Vagina (tissue), 2 donors: ENCODE results near the gene OR4C11. TPM values are rescaled to one million over a fixed set of nuclear protein-coding genes. Genes with fewer than 3 reads are reported as not detected.

Experiments used
- DNase-seq, 2 donors: peaks; one replicate each; pipeline ENCODE4 v3.0.0-alpha.2; 2017; ENCODE audit errors: extremely low spot score in 2 of 2
- H3K27ac ChIP-seq: fragments of 200-600 bp; sonication (generic); one replicate; pipeline ENCODE4 v1.5.1; 2019
- H3K27me3 ChIP-seq: fragments of 200-600 bp; sonication (generic); one replicate; pipeline ENCODE4 v1.5.1; 2019
- H3K36me3 ChIP-seq, 2 donors: fragments of 200-600 bp; sonication (generic); one replicate each; pipeline ENCODE4 v1.5.1; 2017 to 2019
- H3K4me1 ChIP-seq: fragments of 200-600 bp; sonication (generic); one replicate; pipeline ENCODE4 v1.5.1; 2019
- H3K4me3 ChIP-seq, 2 donors: fragments of 200-600 bp; sonication (generic); 1 replicate in 1 of 2; 2 replicates in 1 of 2; pipeline ENCODE4 v1.5.1; 2016 to 2019
- H3K9me3 ChIP-seq: fragments of 200-600 bp; sonication (generic); one replicate; pipeline ENCODE4 v1.5.1; 2019
- CTCF ChIP-seq, 3 experiments: fragments of 450-650 bp in 2 of 3; fragments of 200-600 bp in 1 of 3; sonication (generic) in 1 of 3; IDR thresholded peaks; one replicate each; pipeline ENCODE4 v1.5.1; 2017 to 2019; ENCODE audit warnings: antibody characterized with exemption in 3 of 3, mild to moderate bottlenecking in 2 of 3, moderate library complexity in 2 of 3
- POLR2A ChIP-seq, 2 donors: fragments of 450-650 bp; IDR thresholded peaks; one replicate each; pipeline ENCODE4 v1.6.1; 2017; ENCODE audit warnings: antibody characterized with exemption in 2 of 2, mild to moderate bottlenecking in 2 of 2, moderate library complexity in 2 of 2
- POLR2AphosphoS5 ChIP-seq, 2 donors: sonication (generic); formaldehyde crosslinking; IDR thresholded peaks; one replicate each; pipeline ENCODE4 v1.9.0; 2017; ENCODE audit warnings: antibody characterized with exemption in 2 of 2, mild to moderate bottlenecking in 2 of 2, low read depth in 1 of 2; ENCODE audit not compliant: insufficient read depth in 1 of 2
- intact Hi-C: fragments of 100-400 bp; cut with DNase I; formaldehyde crosslinking; loops from one replicate; pipeline ENCODE4 v1.15.1; 2023
- total RNA-seq: library from RNA; depleted of rRNA; stranded (reverse); fragments of >200 nt; gene quantifications from one replicate; pipeline ENCODE4 v1.2.3, GENCODE V29; 2016

OR4C11 gene
- not detected for total RNA-seq

GRCh38 chr11:55607545-55607944, at the start of gene OR4C11:
Gene OR4C11 (minus strand): TSS chr11:55607645. CDS start chr11:55604373, 3,272 bp downstream.
- intact Hi-C loops, result no loop called here
- Histone ChIP-seq H3K4me1 (no peaks in the 10 kb centered on the region), H3K36me3 (no peaks in the 10 kb centered on the region), H3K4me3 (no peak within 1 kb of the TSS), H3K27ac (no peak within 1 kb of the TSS), H3K27me3 (no peaks in the 10 kb centered on the region), H3K9me3 (no peaks in the 10 kb centered on the region)
- TF ChIP-seq CTCF (IDR thresholded peaks at IDR 0.05) (no peak), POLR2A (IDR thresholded peaks at IDR 0.05) (no peak), POLR2AphosphoS5 (IDR thresholded peaks at IDR 0.05; ENCODE audit: insufficient read depth in 1 of 2, low read depth in 1 of 2) (no peak)
- no peak for DNase-seq

GRCh38 chr11:55655096-55655495, 47.7 kb upstream of the OR4C11 start:
- intact Hi-C loops, result no loop called here
- H3K4me1 ChIP-seq, result no peaks in the 10 kb centered on the region
- H3K27ac ChIP-seq, result no peak overlapping the region
- no peak for TF ChIP-seq CTCF (IDR thresholded peaks at IDR 0.05)
- no peak for TF ChIP-seq POLR2A (IDR thresholded peaks at IDR 0.05)
- no peak for TF ChIP-seq POLR2AphosphoS5 (IDR thresholded peaks at IDR 0.05; ENCODE audit: insufficient read depth in 1 of 2, low read depth in 1 of 2)
- no peaks in the 10 kb centered on the region for H3K27me3 ChIP-seq
- H3K9me3 ChIP-seq, result no peaks in the 10 kb centered on the region
- H3K4me3 ChIP-seq, result no peak overlapping the region
- H3K36me3 ChIP-seq, result no peaks in the 10 kb centered on the region
- no peak for DNase-seq

GRCh38 chr11:55652560-55652959, 45.1 kb upstream of the OR4C11 start:
- no peak for TF ChIP-seq POLR2AphosphoS5 (IDR thresholded peaks at IDR 0.05; ENCODE audit: insufficient read depth in 1 of 2, low read depth in 1 of 2)
- no peak for TF ChIP-seq POLR2A (IDR thresholded peaks at IDR 0.05)
- no peak for TF ChIP-seq CTCF (IDR thresholded peaks at IDR 0.05)
- Histone ChIP-seq H3K27ac (no peak overlapping the region), H3K4me1 (no peaks in the 10 kb centered on the region), H3K4me3 (no peak overlapping the region), H3K36me3 (no peaks in the 10 kb centered on the region), H3K9me3 (no peaks in the 10 kb centered on the region), H3K27me3 (no peaks in the 10 kb centered on the region)
- DNase-seq, result no peak
- intact Hi-C loops, result no loop called here

- Histone ChIP-seq H3K4me3 (no peak within 1 kb of the TSS), H3K27ac (no peak within 1 kb of the TSS), H3K36me3 (no peaks in the 10 kb centered on the region), H3K4me1 (no peaks in the 10 kb centered on the region), H3K9me3 (no peaks in the 10 kb centered on the region), H3K27me3 (no peaks in the 10 kb centered on the region)
- TF ChIP-seq CTCF (IDR thresholded peaks at IDR 0.05) (no peak), POLR2A (IDR thresholded peaks at IDR 0.05) (no peak), POLR2AphosphoS5 (IDR thresholded peaks at IDR 0.05; ENCODE audit: insufficient read depth in 1 of 2, low read depth in 1 of 2) (no peak)
- intact Hi-C loops, result no loop called here
- no peak for DNase-seq
Measured at GRCh38 chr11:55648027-55648426, 40.6 kb upstream of the OR4C11 start, which contains the start of gene OR4S2. Gene OR4S2 (plus strand): TSS chr11:55648327. CDS start chr11:55650904, 2,577 bp downstream.

- TF ChIP-seq POLR2A (IDR thresholded peaks at IDR 0.05), result no peak
- no peak for TF ChIP-seq CTCF (IDR thresholded peaks at IDR 0.05)
- no peak for TF ChIP-seq POLR2AphosphoS5 (IDR thresholded peaks at IDR 0.05; ENCODE audit: insufficient read depth in 1 of 2, low read depth in 1 of 2)
- no peaks in the 10 kb centered on the region for H3K4me1 ChIP-seq
- no peak within 1 kb of the TSS for H3K27ac ChIP-seq
- intact Hi-C loops, result no loop called here
- H3K27me3 ChIP-seq, result no peaks in the 10 kb centered on the region
- no peaks in the 10 kb centered on the region for H3K9me3 ChIP-seq
- no peaks in the 10 kb centered on the region for H3K36me3 ChIP-seq
- H3K4me3 ChIP-seq, result no peak within 1 kb of the TSS
- DNase-seq, result no peak
Measured at GRCh38 chr11:55634813-55635212, 27.4 kb upstream of the OR4C11 start, which contains the start of gene OR4P4. Gene OR4P4 (plus strand): TSS chr11:55635113.
